Natural killer cell treated with Interleukin-12 subunit alpha and Interleukin-12 subunit beta and Interleukin-15 and Interleukin-18, amount 100 ng/mL, for 72 hours (primary cell): Measurements from ENCODE around the gene HOXD8. TPM values are rescaled to one million over a fixed set of nuclear protein-coding genes. Genes with fewer than 3 reads are reported as not detected.

ENCODE experiments used
- ATAC-seq, 2 donors: fragments of 150-1000 bp; cut with Tn5 transposase in 1 of 2; sonication (Bioruptor Pico), chemical (Tn5 transposase) in 1 of 2; 2 replicates each; pipeline ENCODE4 v1.10.0; 2021
- DNase-seq: peaks from one replicate; pipeline ENCODE4 v3.0.0; 2022; ENCODE audit warnings: low spot score
- H3K27ac Mint-ChIP-seq, 2 donors: 1 replicate in 1 of 2; 2 replicates in 1 of 2; pipeline ENCODE4 v1.8.0; 2022; ENCODE audit warnings: mixed read lengths in 2 of 2, mild to moderate bottlenecking in 1 of 2, moderate library complexity in 1 of 2
- H3K27me3 Mint-ChIP-seq, 2 donors: 1 replicate in 1 of 2; 2 replicates in 1 of 2; pipeline ENCODE4 v1.8.0; 2022; ENCODE audit warnings: mixed read lengths in 2 of 2
- H3K36me3 Mint-ChIP-seq: one replicate; pipeline ENCODE4 v1.8.0; 2022; ENCODE audit warnings: mixed read lengths
- H3K4me1 Mint-ChIP-seq, 2 donors: 1 replicate in 1 of 2; 2 replicates in 1 of 2; pipeline ENCODE4 v1.8.0; 2022; ENCODE audit warnings: low read depth in 2 of 2, mixed read lengths in 2 of 2, mild to moderate bottlenecking in 1 of 2
- H3K4me3 Mint-ChIP-seq: one replicate; pipeline ENCODE4 v1.8.0; 2022; ENCODE audit warnings: mixed read lengths
- H3K9me3 Mint-ChIP-seq: 2 replicates; pipeline ENCODE4 v1.8.0; 2022; ENCODE audit warnings: mixed read lengths
- total RNA-seq, 2 donors: library from RNA; stranded (reverse); gene quantifications; one replicate each; pipeline ENCODE4 v1.2.3, GENCODE V29; 2022

Gene HOXD8
- total RNA-seq, 2 donors from 2014 or later = not detected

- Mint-ChIP-seq H3K4me3 (no peak overlapping the region), H3K4me1 (no peaks in the 10 kb centered on the region)
- no peak for DNase-seq
These were observed 48.7 kb downstream of the HOXD8 start for GRCh38 chr2:176178038-176178756.

GRCh38 chr2:176178757-176179295 lies 49.3 kb downstream of the HOXD8 start:
- Mint-ChIP-seq H3K9me3 (no peaks in the 10 kb centered on the region), H3K27ac (no peak overlapping the region), H3K4me3 (no peak overlapping the region), H3K27me3 (peaks cover 52 to 79% of the 10 kb centered on the region in 2 donors), H3K4me1 (no peaks in the 10 kb centered on the region), H3K36me3 (peaks cover 6% of the 10 kb centered on the region)
- DNase-seq = no peak
- no peak for ATAC-seq

More at GRCh38 chr2:176178038-176178756, 48.7 kb downstream of the HOXD8 start:
- Mint-ChIP-seq H3K27ac (no peak overlapping the region), H3K27me3 (peaks cover 50 to 79% of the 10 kb centered on the region in 2 donors), H3K36me3 (peaks cover 6% of the 10 kb centered on the region), H3K9me3 (no peaks in the 10 kb centered on the region)
- ATAC-seq = no peak

GRCh38 chr2:176181551-176181950 lies 52.0 kb downstream of the HOXD8 start:
- Mint-ChIP-seq H3K36me3 (peaks cover 6% of the 10 kb centered on the region), H3K27ac (no peak overlapping the region), H3K4me1 (no peaks in the 10 kb centered on the region), H3K4me3 (no peak overlapping the region), H3K27me3 (peaks cover 47 to 78% of the 10 kb centered on the region in 2 donors), H3K9me3 (no peaks in the 10 kb centered on the region)
- no peak for ATAC-seq
- no peak for DNase-seq

Other genes starting within 250 kb of the HOXD8 start
- gene LNPK, start 127.4 kb upstream of the HOXD8 start, total RNA-seq = 10 to 100 TPM; 35.9 to 44.7 TPM
- not detected for gene EVX2, start 45.7 kb upstream of the HOXD8 start, total RNA-seq
- not detected for gene HOXD13, start 37.0 kb upstream of the HOXD8 start, total RNA-seq
- gene HOXD12, start 29.9 kb upstream of the HOXD8 start, total RNA-seq = not detected
- not detected for gene HOXD11, start 22.4 kb upstream of the HOXD8 start, total RNA-seq
- not detected for gene HOXD10, start 12.9 kb upstream of the HOXD8 start, total RNA-seq
- gene HOXD9, start 7.0 kb upstream of the HOXD8 start, total RNA-seq = not detected
- gene HOXD4, start 21.8 kb downstream of the HOXD8 start, total RNA-seq = not detected
- gene HOXD3, start 27.6 kb downstream of the HOXD8 start, total RNA-seq = not detected
- gene HOXD1, start 59.0 kb downstream of the HOXD8 start, total RNA-seq = not detected
- gene MTX2, start 139.7 kb downstream of the HOXD8 start, total RNA-seq = 10 to 100 TPM; 20.4 to 21.9 TPM